HAP-1 (cell line): ENCODE results near the gene CRELD1.
"Not testable (repeated sequence)": the region's sequence is repeated elsewhere in the genome, so short reads cannot be mapped to it uniquely, and the experiment has no call there.

ENCODE experiments used
- DNase-seq, 2 experiments: peaks; one replicate each; pipeline ENCODE4 v3.0.0-alpha.2; 2016 to 2020; ENCODE audit warnings: low spot score in 2 of 2
- H3K27me3 ChIP-seq: fragments of 250-450 bp; sonication (Bioruptor Pico); 2 replicates; pipeline ENCODE4 v1.5.1; 2020; ENCODE audit warnings: low read depth, mild to moderate bottlenecking, moderate library complexity
- H3K36me3 ChIP-seq: fragments of 250-450 bp; sonication (Bioruptor Pico); replicated peaks from 2 replicates; pipeline ENCODE4 v1.5.1; 2020; ENCODE audit warnings: mild to moderate bottlenecking
- H3K4me1 ChIP-seq: fragments of 250-450 bp; sonication (Bioruptor Pico); 2 replicates; pipeline ENCODE4 v1.5.1; 2020; ENCODE audit warnings: mild to moderate bottlenecking
- H3K4me3 ChIP-seq: fragments of 250-450 bp; sonication (Bioruptor Pico); 2 replicates; pipeline ENCODE4 v1.5.1; 2020; ENCODE audit warnings: mild to moderate bottlenecking, moderate library complexity
- H3K9me3 ChIP-seq: fragments of 250-450 bp; sonication (Bioruptor Pico); 2 replicates; pipeline ENCODE4 v1.5.1; 2020; ENCODE audit warnings: mild to moderate bottlenecking, moderate library complexity
- in situ Hi-C: fragments of 300-500 bp; cut with MboI; formaldehyde crosslinking; loops from 3 replicates; pipeline ENCODE4 v1.14.3; 2020; ENCODE audit warnings: low sequenced_read_pairs, inconsistent platforms, mixed read lengths

The CRELD1 gene

GRCh38 chr3:9933561-9934234 lies at the start of gene CRELD1:
Gene CRELD1 (plus strand): TSS chr3:9933834. CDS start chr3:9934439, 605 bp downstream.
- in situ Hi-C loops = no loop called here
- Histone ChIP-seq H3K4me1 (peaks cover 15% of the 10 kb centered on the region), H3K9me3 (no peaks in the 10 kb centered on the region), H3K27me3 (no peaks in the 10 kb centered on the region), H3K4me3 (peak within 1 kb of the TSS; percentile 75), H3K36me3 (peaks cover 4% of the 10 kb centered on the region; the same call in 1 of the 2 replicates)
- DNase-seq = peak; percentile 92 to 97

DNA sequence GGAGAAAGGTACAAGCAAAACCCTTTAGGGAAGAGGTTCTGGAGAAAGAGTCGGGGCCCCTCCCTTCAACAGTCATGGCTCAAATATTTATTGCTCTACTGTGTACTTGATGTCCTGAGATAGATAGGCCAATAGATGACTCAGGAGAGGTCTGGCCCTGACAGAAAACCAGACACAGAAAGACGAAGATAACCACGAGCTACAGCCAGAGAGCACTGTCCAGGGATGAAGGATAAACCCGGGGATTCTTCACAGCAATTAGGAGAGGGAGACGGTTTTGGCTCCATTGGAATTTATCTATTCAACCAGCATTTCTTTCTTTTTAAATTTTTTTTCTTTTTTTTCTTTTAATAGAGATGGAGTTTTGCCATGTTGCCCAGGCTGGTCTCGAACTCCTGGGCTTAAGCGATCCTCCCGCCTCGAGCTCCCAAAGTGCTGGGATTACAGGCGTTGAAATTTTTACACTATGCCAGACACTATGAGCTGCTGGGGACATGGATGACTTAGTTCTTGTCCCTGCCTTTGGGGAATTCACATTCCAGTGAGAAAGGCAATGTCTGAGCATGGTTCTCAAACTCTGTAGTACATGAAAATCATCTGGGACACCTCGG lies 49.0 kb upstream of the CRELD1 start:
- no peak overlapping the region for H3K4me3 ChIP-seq
- H3K27me3 ChIP-seq = no peaks in the 10 kb centered on the region
- no peaks in the 10 kb centered on the region for H3K9me3 ChIP-seq
- H3K4me1 ChIP-seq = no peaks in the 10 kb centered on the region
- DNase-seq = no peak
- in situ Hi-C loops = no loop called here
- no peaks in the 10 kb centered on the region for H3K36me3 ChIP-seq

DNA sequence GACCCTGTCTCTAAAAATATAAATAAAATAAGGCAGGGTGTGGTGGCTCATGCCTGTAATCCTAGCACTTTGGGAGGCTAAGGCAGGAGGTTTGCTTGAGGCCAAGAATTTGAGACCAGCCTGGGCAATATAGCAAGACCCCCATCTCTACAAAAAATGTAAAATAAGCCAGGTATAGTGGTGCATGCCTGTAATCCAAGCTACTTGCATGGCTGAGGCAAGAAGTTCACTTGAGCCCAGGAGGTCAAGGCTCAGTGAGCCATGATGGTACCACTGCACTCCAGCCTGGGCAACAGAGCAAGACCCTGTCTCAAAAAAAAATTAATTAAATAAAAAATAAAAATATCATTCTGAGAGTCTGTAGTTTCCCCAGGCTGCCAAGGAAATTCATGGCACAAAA lies 47.3 kb upstream of the CRELD1 start:
- DNase-seq = no peak
- no peak overlapping the region for H3K4me3 ChIP-seq
- in situ Hi-C loops = no loop called here

GRCh38 chr3:9887480-9887879 lies 46.2 kb upstream of the CRELD1 start:
- no peak for DNase-seq
- no peaks in the 10 kb centered on the region for H3K27me3 ChIP-seq
- no peak overlapping the region for H3K4me3 ChIP-seq
- H3K36me3 ChIP-seq = peaks cover 7% of the 10 kb centered on the region
- H3K9me3 ChIP-seq = no peaks in the 10 kb centered on the region
- in situ Hi-C loops = no loop called here
- peaks cover 6% of the 10 kb centered on the region for H3K4me1 ChIP-seq

More for the DNA sequence above, 47.3 kb upstream of the CRELD1 start:
- H3K4me1 ChIP-seq = peaks cover 2% of the 10 kb centered on the region; the same call in 1 of the 2 replicates
- no peaks in the 10 kb centered on the region for H3K36me3 ChIP-seq
- no peaks in the 10 kb centered on the region for H3K27me3 ChIP-seq
- no peaks in the 10 kb centered on the region for H3K9me3 ChIP-seq

- Histone ChIP-seq H3K4me1 (peaks cover 6% of the 10 kb centered on the region), H3K4me3 (no peak overlapping the region), H3K9me3 (no peaks in the 10 kb centered on the region), H3K27me3 (no peaks in the 10 kb centered on the region), H3K36me3 (peaks cover 17% of the 10 kb centered on the region)
- in situ Hi-C loops = no loop called here
- DNase-seq = no peak
Measured at GRCh38 chr3:9888540-9888939, 45.1 kb upstream of the CRELD1 start.

DNA sequence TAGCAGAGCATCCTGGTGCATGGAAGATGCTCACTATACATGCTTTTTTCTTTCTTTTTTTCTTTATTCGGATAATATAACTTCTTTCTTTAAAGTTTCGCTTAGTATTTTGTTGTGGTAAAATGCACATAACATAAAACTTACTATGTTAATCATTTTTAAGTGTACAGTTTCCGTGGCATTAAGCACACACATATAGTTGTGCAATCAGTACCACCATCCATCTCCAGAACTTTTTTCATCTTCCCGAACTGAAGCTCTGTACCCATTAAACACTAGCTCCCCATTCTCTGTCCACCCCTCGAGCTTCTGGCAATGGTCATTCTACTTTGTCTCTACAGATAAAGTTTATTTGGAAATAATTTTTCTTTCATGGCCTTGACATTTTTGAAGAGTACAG lies 44.2 kb upstream of the CRELD1 start:
- H3K4me3 ChIP-seq = no peak overlapping the region
- in situ Hi-C loops = no loop called here
- no peaks in the 10 kb centered on the region for H3K9me3 ChIP-seq
- no peak for DNase-seq
- no peaks in the 10 kb centered on the region for H3K27me3 ChIP-seq
- H3K4me1 ChIP-seq = peaks cover 6% of the 10 kb centered on the region
- peaks cover 22% of the 10 kb centered on the region for H3K36me3 ChIP-seq

DNA sequence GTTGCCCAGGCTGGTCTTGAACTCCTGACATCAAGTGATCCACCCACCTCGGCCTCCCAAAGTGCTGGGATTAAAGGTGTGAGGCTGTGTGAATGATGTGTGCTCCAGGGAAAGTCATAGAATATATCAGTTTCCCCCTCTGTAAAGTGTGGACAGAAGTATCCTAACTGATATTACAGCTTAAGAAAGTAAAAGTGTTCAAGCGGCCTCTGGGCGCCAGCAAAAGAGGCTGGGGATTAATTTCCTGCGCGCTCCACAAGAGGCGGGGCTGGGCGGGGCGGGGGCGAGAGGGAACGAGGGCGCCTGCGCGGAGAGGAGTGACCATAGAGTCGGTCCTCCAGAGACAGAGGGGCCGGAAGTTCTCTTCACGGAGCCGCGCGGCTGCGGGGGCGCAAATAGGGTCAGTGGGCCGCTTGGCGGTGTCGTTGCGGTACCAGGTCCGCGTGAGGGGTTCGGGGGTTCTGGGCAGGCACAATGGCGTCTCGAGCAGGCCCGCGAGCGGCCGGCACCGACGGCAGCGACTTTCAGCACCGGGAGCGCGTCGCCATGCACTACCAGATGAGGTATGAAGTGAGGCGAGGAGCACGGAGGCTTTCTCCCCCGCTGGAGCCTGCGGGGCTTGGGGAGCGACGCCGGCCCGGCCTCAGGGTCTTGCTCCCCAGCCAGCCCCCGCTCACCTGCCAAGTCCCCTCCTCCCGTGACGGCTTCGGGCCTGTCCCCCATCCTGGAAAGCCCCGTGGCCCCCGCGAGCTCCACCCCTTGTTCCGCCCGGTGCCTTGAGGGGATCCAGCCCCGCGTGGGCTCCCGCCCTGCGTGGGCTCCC lies 43.2 kb upstream of the CRELD1 start, which contains the start of gene JAGN1:
JAGN1 (plus strand) TSS at position 362 of the 823 bp plus-strand sequence; CDS start at position 475, 113 bp downstream.
- peaks cover 6% of the 10 kb centered on the region for H3K4me1 ChIP-seq
- in situ Hi-C loops = no loop called here
- peak; percentile 72 to 92 for DNase-seq

DNA sequence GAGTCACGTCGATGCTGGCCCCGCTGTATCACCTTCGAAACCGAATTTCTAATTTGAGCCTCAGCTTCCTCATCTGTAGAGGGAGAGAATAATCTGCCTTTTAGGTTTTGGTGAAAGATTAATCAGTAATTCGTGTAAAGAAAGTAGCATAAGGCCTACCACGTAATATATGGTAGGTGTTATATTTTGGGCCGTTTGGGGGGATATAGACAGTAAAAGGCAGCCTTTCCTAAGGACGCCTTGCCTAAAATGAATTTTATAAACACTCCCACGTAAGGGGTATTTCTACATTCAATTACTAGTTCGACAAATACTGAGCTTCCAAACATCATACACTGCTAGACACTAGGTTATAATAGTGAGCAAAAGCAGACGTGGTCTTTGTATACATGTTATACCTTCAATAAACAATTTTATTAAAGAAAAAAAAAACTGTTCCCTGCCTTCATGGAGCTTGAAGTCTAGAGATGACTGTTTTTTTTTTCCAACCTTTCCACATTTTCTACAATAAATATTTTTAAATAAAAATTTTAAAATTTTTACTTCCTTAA lies 42.5 kb upstream of the CRELD1 start:
- H3K4me3 ChIP-seq = peak overlapping the region; percentile 97
- in situ Hi-C loops = no loop called here
- peaks cover 6% of the 10 kb centered on the region for H3K4me1 ChIP-seq
- no peaks in the 10 kb centered on the region for H3K9me3 ChIP-seq
- DNase-seq = no peak
- peaks cover 25% of the 10 kb centered on the region for H3K36me3 ChIP-seq
- no peaks in the 10 kb centered on the region for H3K27me3 ChIP-seq

More for the DNA sequence above, 43.2 kb upstream of the CRELD1 start, which contains the start of gene JAGN1:
- Histone ChIP-seq H3K9me3 (no peaks in the 10 kb centered on the region), H3K36me3 (peaks cover 22% of the 10 kb centered on the region), H3K27me3 (no peaks in the 10 kb centered on the region), H3K4me3 (peak within 1 kb of the TSS; percentile 97)

DNA sequence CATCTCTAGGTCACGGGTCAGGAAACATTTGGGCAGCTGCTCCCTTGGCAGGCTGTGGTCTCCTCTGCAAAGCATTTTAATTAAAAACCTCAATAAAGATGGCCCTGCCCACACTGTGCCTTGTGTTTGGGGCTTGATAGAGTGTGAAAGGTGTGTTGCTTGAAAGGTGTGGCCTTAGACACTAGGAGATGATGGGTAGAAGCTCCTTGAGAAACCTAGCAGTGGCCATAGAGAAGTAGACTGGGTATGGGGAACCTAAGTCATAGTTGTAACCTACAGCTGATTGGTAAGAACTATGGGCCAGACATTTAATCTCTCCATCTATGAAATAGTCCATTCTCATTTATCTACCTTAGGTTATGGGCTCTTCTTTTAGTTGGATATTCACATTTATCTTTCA lies 39.9 kb upstream of the CRELD1 start:
- Histone ChIP-seq H3K9me3 (no peaks in the 10 kb centered on the region), H3K4me3 (no peak overlapping the region), H3K4me1 (peaks cover 6% of the 10 kb centered on the region), H3K27me3 (no peaks in the 10 kb centered on the region), H3K36me3 (peaks cover 25% of the 10 kb centered on the region)
- DNase-seq = no peak
- in situ Hi-C loops = no loop called here

- DNase-seq, in situ Hi-C loops, H3K4me1 ChIP-seq, H3K4me3 ChIP-seq, H3K9me3 ChIP-seq, H3K27me3 ChIP-seq: not testable (repeated sequence)
- H3K36me3 ChIP-seq = peaks cover 25% of the 10 kb centered on the region
Measured at GRCh38 chr3:9895715-9896114, 37.9 kb upstream of the CRELD1 start.

DNA sequence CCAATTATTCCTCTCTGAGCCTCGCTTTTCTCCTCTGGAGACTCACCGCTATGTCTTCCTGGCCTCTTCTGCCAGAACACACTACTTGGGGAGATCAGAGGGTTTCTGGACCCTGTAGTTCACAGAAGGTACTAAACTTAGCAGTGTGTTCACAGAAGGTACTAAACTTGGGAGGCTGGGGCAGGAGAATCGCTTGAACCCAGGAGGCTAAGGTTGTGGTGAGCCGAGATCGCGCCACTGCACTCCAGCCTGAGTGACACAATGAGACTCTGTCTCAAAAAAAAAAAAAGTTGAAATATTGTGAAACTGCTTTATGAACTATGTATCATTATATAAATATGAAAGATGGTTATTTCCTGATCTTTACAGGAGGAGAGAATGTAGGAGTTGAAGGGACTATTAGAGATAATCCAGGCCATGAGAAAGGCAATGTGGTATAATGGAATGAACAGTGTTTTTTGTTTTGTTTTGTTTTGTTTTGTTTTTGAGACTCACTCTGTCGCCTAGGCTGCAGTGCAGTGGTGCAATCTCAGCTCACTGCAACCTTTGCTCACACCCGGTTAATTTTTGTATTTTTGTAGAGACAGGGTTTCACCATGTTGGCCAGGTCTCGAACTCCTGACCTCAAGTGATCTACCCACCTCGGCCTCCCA lies 36.8 kb upstream of the CRELD1 start:
- H3K36me3 ChIP-seq = peaks cover 22% of the 10 kb centered on the region
- H3K9me3 ChIP-seq, H3K4me1 ChIP-seq, in situ Hi-C loops, H3K27me3 ChIP-seq, DNase-seq, H3K4me3 ChIP-seq: not testable (repeated sequence)

DNA sequence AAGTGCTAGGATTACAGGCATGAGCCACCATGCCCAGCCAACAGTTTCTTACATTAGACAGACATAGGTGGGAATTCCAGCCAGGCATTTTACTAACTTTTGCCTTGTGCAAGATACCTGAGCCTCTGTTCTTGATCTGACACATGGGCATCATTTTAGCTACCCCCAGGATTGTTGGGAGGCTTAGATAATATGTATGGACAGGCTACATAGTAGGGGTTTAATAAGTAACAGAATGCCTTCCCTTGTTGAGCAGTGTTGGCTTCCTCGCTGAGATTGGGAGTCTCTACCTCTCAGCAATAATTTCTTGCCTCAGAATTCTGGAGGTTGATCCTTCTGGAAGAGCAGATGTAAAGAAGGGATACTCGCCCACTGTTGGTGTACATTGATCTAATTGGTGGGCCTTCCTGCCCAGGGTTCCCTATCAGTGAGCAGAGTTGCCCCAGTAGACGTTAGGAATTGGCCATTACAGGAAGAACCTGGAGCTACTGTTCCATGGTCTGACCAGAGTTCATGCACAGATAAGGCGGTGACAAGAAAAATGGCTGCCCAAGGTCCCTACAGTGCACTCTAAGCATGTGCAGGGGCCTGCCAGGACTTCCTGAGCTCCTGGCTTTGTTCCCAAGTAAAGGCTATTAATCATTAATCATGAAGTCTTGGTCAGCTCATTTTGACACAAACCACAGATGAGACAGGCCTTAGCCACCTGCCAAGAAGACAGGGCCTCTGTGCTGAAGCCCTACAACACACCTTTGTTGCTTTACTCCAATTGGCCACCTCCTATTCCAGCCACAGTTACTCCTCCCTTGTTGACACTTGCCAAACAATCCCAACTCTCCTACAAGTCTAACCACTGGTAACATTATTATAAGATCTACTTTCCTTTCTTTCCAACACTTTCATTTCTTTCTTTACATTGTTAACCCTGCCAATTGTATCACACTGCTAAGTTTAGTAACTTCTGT lies 35.9 kb upstream of the CRELD1 start:
- Histone ChIP-seq H3K27me3 (no peaks in the 10 kb centered on the region), H3K36me3 (peaks cover 17% of the 10 kb centered on the region), H3K9me3 (no peaks in the 10 kb centered on the region), H3K4me1 (no peaks in the 10 kb centered on the region), H3K4me3 (no peak overlapping the region)
- in situ Hi-C loops = no loop called here
- no peak for DNase-seq
